RPMI8226 (cell line): ENCODE data around the gene PCAT6.
"Not testable (repeated sequence)": the region's sequence is repeated elsewhere in the genome, so short reads cannot be mapped to it uniquely, and the experiment has no call there.

Experiments
- DNase-seq: peaks from one replicate; pipeline ENCODE4 v3.0.0-alpha.2; 2015

PCAT6 gene

GRCh38 chr1:202810615-202811295 lies at the start of gene PCAT6:
Gene PCAT6 (plus strand): TSS chr1:202810954.
- peak; percentile 88 for DNase-seq

- DNase-seq = no peak
Measured at GRCh38 chr1:202762019-202762418, 48.7 kb upstream of the PCAT6 start.

- DNase-seq = no peak
Measured at GRCh38 chr1:202765721-202766120, 45.0 kb upstream of the PCAT6 start.

DNA sequence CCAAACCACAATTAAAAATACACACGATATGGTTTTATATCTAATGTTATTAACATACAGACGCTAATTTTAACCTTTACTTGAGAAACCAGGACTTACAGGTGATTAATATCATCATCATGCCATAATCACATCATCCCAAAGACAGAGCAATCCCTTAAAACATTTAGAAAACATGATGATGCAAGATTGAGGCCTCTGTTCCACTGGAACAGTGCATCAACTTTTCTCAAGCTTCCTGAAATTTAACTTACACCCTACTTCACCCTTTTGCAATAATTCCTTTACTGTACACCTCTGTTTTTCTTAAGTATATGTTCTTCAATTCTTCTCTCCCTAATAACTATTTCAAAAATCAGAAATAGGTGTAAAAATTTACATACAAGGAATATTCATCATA lies 40.6 kb upstream of the PCAT6 start:
- DNase-seq = no peak

DNA sequence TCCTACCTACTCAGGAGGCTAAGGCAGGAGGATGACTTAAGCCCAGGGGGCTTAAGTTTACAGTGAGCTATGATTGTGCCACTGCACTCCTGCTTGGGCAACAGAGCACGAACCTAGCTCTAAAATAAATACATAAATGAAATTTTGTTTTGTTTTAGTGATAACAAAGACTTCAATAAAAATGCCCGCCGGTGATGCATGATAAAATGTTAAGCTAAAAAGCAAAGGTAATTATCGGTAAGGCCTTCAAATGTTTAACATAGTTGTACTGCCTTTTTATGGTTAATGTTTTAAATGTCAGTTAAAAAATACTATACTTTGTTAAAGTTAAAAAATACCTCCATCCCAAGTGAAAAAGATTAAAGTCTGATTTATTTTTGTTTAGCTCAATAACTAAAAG lies 29.6 kb upstream of the PCAT6 start:
- DNase-seq = no peak

DNA sequence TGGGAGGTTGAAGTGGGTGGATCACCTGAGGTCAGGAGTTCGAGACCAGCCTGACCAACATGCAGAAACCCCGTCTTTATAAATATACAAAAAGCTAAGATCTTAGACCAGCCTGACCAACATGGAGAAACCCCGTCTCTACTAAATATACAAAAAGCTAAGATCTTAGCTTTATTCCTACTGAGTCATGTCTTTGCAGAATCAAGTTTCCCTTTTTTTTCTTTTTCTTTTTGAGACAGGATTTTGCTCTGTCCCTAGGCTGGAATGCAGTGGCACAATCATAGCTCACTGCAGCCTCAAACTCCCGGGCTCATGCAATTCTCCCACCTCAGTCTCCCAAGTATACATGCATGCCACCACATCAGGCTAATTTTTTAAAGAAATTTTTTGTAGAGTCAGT lies 23.9 kb upstream of the PCAT6 start:
- no peak for DNase-seq

DNA sequence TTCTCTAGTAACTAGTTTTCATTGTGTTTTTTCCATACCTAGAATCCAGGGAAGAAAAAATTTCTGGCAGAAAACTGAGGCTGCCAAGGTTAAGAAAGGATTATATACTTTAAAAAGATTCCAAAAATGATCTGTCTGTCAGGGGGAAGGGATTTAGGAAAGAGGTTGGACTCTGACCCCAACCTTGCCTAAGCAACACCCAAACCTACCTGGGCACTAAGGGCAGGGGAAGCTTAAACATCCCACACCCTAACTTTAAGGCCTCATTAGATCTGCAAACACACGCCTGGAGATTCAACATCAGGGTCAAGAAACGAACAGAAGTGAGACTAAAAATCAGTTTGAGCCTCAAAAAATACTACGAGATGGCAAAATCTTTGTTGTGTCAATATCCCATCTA lies 22.0 kb upstream of the PCAT6 start:
- DNase-seq = no peak

DNA sequence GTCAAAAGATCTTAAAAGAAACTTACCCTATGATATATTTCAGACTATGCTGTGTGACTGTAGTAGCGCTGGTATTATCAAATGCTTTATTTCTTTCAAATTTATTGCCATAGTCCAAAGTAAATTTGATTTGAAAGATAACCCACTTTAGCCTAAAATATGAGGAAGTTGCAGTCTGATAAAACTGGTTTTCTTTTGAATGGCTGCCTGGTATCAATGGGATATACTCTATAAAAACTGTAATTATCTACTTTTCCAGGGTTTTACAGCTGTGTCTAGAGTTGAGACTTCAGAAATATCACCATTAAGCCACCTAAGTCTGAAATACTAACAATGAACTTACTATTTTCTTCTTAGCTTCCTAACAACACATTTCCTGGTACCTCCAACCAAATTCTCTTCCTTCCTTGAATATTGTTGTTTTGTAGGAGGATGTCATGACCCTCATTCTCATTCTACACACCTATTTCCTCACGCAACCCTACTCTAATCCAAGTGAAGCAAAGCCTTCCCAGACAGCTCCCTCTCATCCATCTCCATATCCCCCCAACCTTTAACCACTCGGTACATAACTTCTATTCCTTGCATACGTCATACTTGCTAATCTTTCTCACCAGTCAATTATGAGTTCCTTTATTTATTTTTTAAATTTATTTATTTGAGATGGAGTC lies 19.5 kb upstream of the PCAT6 start:
- no peak for DNase-seq

GRCh38 chr1:202794051-202794740 lies 16.6 kb upstream of the PCAT6 start:
- DNase-seq = no peak

- not testable (repeated sequence) for DNase-seq
Measured at GRCh38 chr1:202794931-202795330, 15.8 kb upstream of the PCAT6 start.

GRCh38 chr1:202796670-202797069 lies 14.1 kb upstream of the PCAT6 start:
- no peak for DNase-seq

GRCh38 chr1:202798260-202798659 lies 12.5 kb upstream of the PCAT6 start:
- DNase-seq = peak; percentile 21

GRCh38 chr1:202798792-202799331 lies 11.9 kb upstream of the PCAT6 start:
- no peak for DNase-seq

GRCh38 chr1:202800742-202801141 lies 10.0 kb upstream of the PCAT6 start:
- no peak for DNase-seq

GRCh38 chr1:202801175-202801574 lies 9.6 kb upstream of the PCAT6 start:
- no peak for DNase-seq

DNA sequence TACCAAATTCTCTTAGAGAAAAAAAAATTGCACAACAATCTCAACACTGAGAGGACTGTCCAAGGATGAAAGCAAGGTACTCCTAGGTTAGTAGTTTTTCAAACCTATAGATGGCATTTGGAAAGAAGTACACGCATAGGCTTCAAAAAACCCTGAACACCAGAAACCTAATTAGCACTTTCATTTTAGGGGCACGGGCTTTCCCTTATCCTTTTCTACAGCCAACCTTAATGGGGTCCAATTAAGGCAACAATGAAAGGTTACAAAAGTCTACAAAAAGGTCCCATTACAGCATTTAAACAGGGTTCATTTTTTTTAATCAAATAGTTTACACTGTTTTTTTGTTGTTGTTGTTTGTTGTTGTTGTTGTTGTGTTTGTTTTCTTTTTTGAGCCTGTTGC lies 8.7 kb upstream of the PCAT6 start:
- DNase-seq = no peak

DNA sequence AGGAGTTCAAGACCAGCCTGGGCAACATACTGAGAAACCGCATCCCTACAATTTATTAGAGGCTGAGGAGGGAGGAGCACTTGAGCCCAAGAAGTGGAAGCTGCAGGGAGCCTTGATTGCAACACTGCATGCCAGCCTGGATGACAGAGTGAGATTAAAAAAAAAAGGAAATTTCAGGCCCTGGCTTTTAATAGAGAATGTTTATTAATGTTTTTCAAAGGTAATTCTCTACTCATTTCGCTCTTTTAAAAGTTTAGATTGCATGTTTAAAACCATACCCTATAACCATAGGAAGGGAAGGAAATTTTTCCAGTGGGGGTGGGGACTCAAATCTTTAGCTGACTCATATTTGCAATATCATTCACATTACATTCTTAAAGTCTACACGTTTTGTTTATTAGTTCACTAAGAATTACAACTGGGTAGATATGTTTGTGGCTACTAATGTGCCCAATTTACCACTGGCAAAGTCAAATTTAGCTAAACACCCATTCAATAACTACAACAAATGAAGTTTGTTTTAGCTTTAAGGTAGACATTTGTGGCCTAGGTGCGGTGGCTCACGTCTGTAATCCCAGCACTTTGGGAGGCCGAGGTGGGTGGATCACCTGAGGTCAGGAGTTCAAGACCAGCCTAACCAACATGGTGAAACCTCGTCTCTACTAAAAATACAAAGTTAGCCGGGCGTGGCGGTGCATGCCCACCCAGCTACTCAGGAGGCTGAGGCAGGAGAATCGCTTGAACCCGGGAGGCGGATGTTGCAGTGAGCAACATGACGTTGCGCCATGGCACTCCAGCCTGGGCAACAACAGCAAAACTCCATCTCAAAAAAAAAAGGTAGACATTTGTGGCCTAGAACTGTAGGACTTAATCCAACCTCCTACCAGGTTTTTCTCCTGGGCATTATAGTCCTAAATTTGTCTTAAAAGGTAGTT lies 7.5 kb upstream of the PCAT6 start:
- DNase-seq = no peak

DNA sequence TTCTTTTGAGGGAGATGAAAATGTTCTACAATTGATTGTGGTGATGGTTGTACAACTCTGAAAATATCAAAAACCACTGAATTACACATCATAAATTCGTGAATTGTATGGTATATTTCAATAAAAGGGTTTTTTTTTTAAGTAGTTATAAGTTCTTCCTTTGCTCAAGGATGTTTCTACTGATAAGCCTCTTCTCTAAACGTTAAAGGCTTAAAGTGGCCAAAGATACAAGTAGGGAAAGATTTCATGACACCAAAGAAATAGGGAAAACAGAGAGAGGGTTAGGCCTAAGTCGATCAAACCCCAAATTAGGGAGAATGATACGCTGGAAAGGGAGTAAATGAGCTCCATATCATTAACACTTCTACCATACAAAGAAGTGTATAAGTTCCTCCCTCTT lies 6.6 kb upstream of the PCAT6 start:
- DNase-seq = no peak

DNA sequence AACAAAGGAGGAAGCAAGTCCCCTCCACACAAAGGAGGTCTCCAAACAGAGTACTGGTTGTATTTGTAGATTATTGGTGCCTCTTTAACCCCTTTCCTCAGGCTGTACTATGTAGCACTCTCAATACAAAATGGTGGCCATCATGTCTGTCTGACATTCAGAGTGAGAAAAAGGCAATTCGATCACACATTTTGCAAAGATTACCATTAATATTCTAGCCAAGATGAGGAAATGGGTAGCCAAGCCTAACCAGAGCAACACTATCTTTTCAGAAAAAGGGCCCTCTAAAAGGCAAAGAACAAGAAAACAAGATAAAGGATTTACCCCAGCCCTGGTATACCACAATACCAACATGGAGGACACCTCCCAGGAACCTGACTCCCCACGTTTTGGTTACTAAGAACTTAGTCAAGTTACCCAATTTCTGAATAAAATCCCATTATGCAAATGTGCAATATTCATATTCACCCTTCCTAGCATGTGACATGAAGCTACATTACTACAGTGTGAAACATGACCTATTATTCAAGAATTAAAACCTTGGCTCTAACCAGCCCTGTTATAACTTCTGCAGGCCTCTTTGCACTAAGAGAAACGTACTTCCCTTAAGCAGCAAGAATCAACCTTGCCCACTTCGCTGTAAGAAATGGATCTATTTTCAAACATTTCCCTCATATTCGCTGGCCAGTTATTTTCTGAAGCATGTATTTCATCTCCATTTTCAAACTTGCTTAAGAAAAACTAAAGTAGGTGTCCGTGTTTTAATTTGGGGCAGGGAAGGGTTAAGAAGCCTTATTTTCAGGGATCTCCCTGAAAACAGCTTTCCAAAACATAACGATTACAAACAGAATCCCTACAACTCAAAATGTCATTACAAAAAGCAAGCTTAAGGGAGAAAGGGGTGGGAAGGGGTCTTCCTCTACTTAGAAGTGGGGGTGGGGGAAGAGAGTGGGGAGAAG lies 4.6 kb upstream of the PCAT6 start:
- no peak for DNase-seq

DNA sequence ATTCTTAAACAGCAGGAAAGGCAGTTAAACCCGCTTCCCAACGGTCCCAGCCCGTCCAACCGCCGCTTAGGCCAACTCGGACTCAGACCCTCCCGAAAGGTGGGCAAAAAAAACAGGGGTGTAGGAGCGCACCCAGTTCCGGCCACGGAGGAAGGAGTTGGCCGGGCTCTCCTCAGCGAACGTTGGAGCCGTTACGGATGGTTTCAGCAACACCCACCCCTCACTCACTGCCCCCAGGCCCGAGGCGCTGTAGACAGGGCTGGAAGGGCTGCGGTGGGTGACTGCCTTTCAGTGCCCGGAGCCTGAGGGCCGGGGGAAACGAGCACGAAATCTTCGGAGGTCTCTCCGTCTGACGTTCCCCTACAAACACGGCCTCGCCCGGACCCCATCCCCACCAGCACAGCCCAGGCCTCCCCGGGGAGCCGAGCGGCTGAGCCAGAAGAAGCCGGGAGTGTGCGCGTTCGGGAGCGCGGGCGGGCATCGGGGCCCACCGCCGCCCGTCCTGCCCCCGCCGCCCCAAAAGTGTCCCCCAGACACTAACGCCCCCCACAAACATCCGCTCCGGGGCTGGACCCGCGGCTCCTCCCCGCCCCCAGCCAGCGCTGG lies 3.8 kb upstream of the PCAT6 start:
- DNase-seq = no peak

GRCh38 chr1:202807451-202807925 lies 3.3 kb upstream of the PCAT6 start:
- DNase-seq = no peak
